IMR-90 (cell line): Measurements from ENCODE around the gene PDLIM4. TPM values are rescaled to one million over a fixed set of nuclear protein-coding genes. Genes with fewer than 3 reads are reported as not detected.
A peak's percentile ranks its signal among the peaks of the same experiment; 100 is the strongest.

ENCODE experiments used
- ATAC-seq: fragments of 200-7000 bp; cut with Tn5 transposase; 2 replicates; pipeline ENCODE4 v1.9.1; 2020; ENCODE audit warnings: low read depth, mild to moderate bottlenecking, moderate library complexity
- BruUV-seq: library from RNA; stranded (reverse); fragments of 400-500 nt; replicated peaks from 2 replicates; lab custom pipeline; 2021; lab: Mats Ljungman, UMichigan
- CTCF ChIA-PET: fragments of 300-600 bp; formaldehyde crosslinking; extraction: SDS; loops from one replicate; lab custom pipeline; 2021; ENCODE audit warnings: antibody characterized with exemption; lab: Yijun Ruan, JAX
- POLR2A ChIA-PET: fragments of 300-600 bp; sonication (Branson Sonifier 250); formaldehyde crosslinking; loops from one replicate; lab custom pipeline; 2022; ENCODE audit warnings: antibody characterized with exemption; ENCODE audit not compliant: unreplicated experiment; lab: Charles Lee
- DNase-seq: peaks from one replicate; pipeline ENCODE4 v3.0.0; 2013
- H2AFZ ChIP-seq: replicated peaks from 2 replicates; pipeline ENCODE3; 2013; ENCODE audit warnings: low read length, mild to moderate bottlenecking; ENCODE audit not compliant: poor library complexity
- H2AK5ac ChIP-seq: 2 replicates; pipeline ENCODE4 v1.6.1; 2013; ENCODE audit warnings: low read depth, low read length, inconsistent platforms
- H2AK9ac ChIP-seq: replicated peaks from 2 replicates; pipeline ENCODE3; 2013; ENCODE audit warnings: mild to moderate bottlenecking, low read depth, low read length, moderate library complexity; ENCODE audit not compliant: poor library complexity
- H2BK120ac ChIP-seq: 2 replicates; pipeline ENCODE4 v1.6.1; 2013; ENCODE audit warnings: low read depth, low read length, inconsistent platforms
- H2BK15ac ChIP-seq: 3 replicates; pipeline ENCODE4 v1.6.1; 2013; ENCODE audit warnings: low read depth, low read length, inconsistent platforms
- H2BK20ac ChIP-seq: 2 replicates; pipeline ENCODE4 v1.6.1; 2013; ENCODE audit warnings: low read depth, mild to moderate bottlenecking, inconsistent platforms, low read length, moderate library complexity
- H2BK5ac ChIP-seq: 2 replicates; pipeline ENCODE4 v1.6.1; 2013; ENCODE audit warnings: mild to moderate bottlenecking, low read depth, low read length, inconsistent platforms; ENCODE audit not compliant: poor library complexity, severe bottlenecking
- H3K14ac ChIP-seq: replicated peaks from 2 replicates; pipeline ENCODE4 v1.6.1; 2013; ENCODE audit warnings: low read depth, low read length, inconsistent platforms
- H3K18ac ChIP-seq: 2 replicates; pipeline ENCODE4 v1.6.1; 2013; ENCODE audit warnings: low read depth, low read length, control low read depth
- H3K23ac ChIP-seq: 2 replicates; pipeline ENCODE4 v1.6.1; 2013; ENCODE audit warnings: low read depth, low read length, inconsistent platforms
- H3K27ac ChIP-seq: 2 replicates; pipeline ENCODE4 v1.5.1; 2013; ENCODE audit warnings: mild to moderate bottlenecking, control low read depth, low read length; ENCODE audit not compliant: insufficient read depth
- H3K27me3 ChIP-seq: 2 replicates; pipeline ENCODE4 v1.6.1; 2013; ENCODE audit warnings: low read length; ENCODE audit not compliant: control insufficient read depth, insufficient read depth
- H3K36me3 ChIP-seq: 2 replicates; pipeline ENCODE4 v1.6.1; 2013; ENCODE audit warnings: low read length, mixed read lengths; ENCODE audit not compliant: control insufficient read depth, insufficient read depth
- H3K4ac ChIP-seq: 2 replicates; pipeline ENCODE4 v1.6.1; 2013; ENCODE audit warnings: low read depth, low read length, inconsistent platforms
- H3K4me1 ChIP-seq: 2 replicates; pipeline ENCODE4 v1.6.1; 2013; ENCODE audit warnings: low read length, mixed read lengths; ENCODE audit not compliant: control insufficient read depth, insufficient read depth
- H3K4me2 ChIP-seq: 2 replicates; pipeline ENCODE4 v1.6.1; 2013; ENCODE audit warnings: low read depth, mild to moderate bottlenecking, control low read depth, low read length, moderate library complexity
- H3K4me3 ChIP-seq: 2 replicates; pipeline ENCODE4 v1.5.1; 2013; ENCODE audit warnings: low read depth, mild to moderate bottlenecking, control low read depth, low read length, moderate library complexity; ENCODE audit not compliant: insufficient read depth
- H3K56ac ChIP-seq: 2 replicates; pipeline ENCODE4 v1.6.1; 2013; ENCODE audit warnings: low read length, inconsistent platforms; ENCODE audit not compliant: insufficient read depth; ENCODE audit errors: extremely low read depth
- H3K79me1 ChIP-seq, 2 experiments: 2 replicates each; pipeline ENCODE4 v1.6.1; 2013; ENCODE audit warnings: low read length in 2 of 2, inconsistent platforms in 1 of 2, low read depth in 1 of 2
- H3K9ac ChIP-seq: 2 replicates; pipeline ENCODE4 v1.6.1; 2013; ENCODE audit warnings: low read depth, low read length, control low read depth
- H3K9me1 ChIP-seq: 2 replicates; pipeline ENCODE4 v1.6.1; 2013; ENCODE audit warnings: low read length, inconsistent platforms; ENCODE audit not compliant: insufficient read depth
- H3K9me3 ChIP-seq: 2 replicates; pipeline ENCODE4 v1.6.1; 2013; ENCODE audit warnings: low read length; ENCODE audit not compliant: control insufficient read depth, insufficient read depth
- H4K20me1 ChIP-seq: 2 replicates; pipeline ENCODE4 v1.6.1; 2013; ENCODE audit warnings: low read length, inconsistent platforms; ENCODE audit not compliant: insufficient read depth
- H4K5ac ChIP-seq: 2 replicates; pipeline ENCODE4 v1.6.1; 2013; ENCODE audit warnings: mild to moderate bottlenecking, low read depth, low read length, control low read depth
- H4K8ac ChIP-seq, 2 experiments: 2 replicates each; pipeline ENCODE4 v1.6.1; 2013; ENCODE audit warnings: low read depth in 2 of 2, low read length in 2 of 2, control low read depth in 1 of 2, inconsistent platforms in 1 of 2
- H4K91ac ChIP-seq: 2 replicates; pipeline ENCODE4 v1.6.1; 2013; ENCODE audit warnings: low read depth, low read length, inconsistent platforms; ENCODE audit not compliant: insufficient read depth
- BHLHE40 ChIP-seq: fragments of 150-350 bp; IDR thresholded peaks from 2 replicates; pipeline ENCODE4 v1.6.1; 2016; ENCODE audit warnings: mild to moderate bottlenecking, low read depth, low read length
- CHD1 ChIP-seq: IDR thresholded peaks from 2 replicates; pipeline ENCODE4 v1.6.1; 2012; ENCODE audit warnings: low read depth, low read length, improper control_type of control experiment
- FOS ChIP-seq: fragments of 150-350 bp; IDR thresholded peaks from 2 replicates; pipeline ENCODE4 v1.6.1; 2016; ENCODE audit warnings: low read depth, low read length
- MXI1 ChIP-seq: IDR thresholded peaks from 2 replicates; pipeline ENCODE4 v1.6.1; 2012; ENCODE audit warnings: low read depth, mild to moderate bottlenecking, low read length, moderate library complexity, borderline replicate concordance
- RAD21 ChIP-seq: IDR thresholded peaks from 2 replicates; pipeline ENCODE4 v1.6.1; 2012; ENCODE audit warnings: low read length, improper control_type of control experiment
- RCOR1 ChIP-seq: IDR thresholded peaks from 2 replicates; pipeline ENCODE4 v1.6.1; 2012; ENCODE audit warnings: mild to moderate bottlenecking, low read length, improper control_type of control experiment; ENCODE audit not compliant: insufficient replicate concordance
- RFX5 ChIP-seq: IDR thresholded peaks from 2 replicates; pipeline ENCODE4 v1.8.0; 2012; ENCODE audit warnings: low read depth, mild to moderate bottlenecking, low read length, moderate library complexity
- SMC3 ChIP-seq: fragments of 150-350 bp; IDR thresholded peaks from 2 replicates; pipeline ENCODE4 v1.6.1; 2016; ENCODE audit warnings: low read depth, mild to moderate bottlenecking, antibody characterized with exemption, low read length, moderate library complexity
- WGBS, 2 experiments: methylation state at CpG; one replicate each; pipeline versions ENCODE4 v1.1.5 to v1.1.7; 2013; ENCODE audit warnings: missing lambda C conversion rate in 2 of 2; ENCODE audit not compliant: insufficient read length in 1 of 2; ENCODE audit errors: extremely low coverage in 2 of 2; 5-methylcytosine and 5-hydroxymethylcytosine counted together
- dilution Hi-C: fragments of 300-500 bp; cut with HindIII; formaldehyde crosslinking; loops from one replicate; pipeline ENCODE4 v1.14.3; 2018; ENCODE audit warnings: low sequenced_read_pairs; ENCODE audit not compliant: unreplicated experiment
- in situ Hi-C: fragments of 300-500 bp; cut with MboI; formaldehyde crosslinking; loops from 3 replicates; pipeline ENCODE4 v1.14.3; 2019; ENCODE audit warnings: low sequenced_read_pairs, inconsistent platforms, mixed read lengths
- intact Hi-C: fragments of 100-400 bp; cut with micrococcal nuclease; formaldehyde crosslinking; loops from 2 replicates; pipeline ENCODE4 v1.10.0; 2022
- polyA plus RNA-seq, 3 experiments: library from polyadenylated mRNA; depleted of rRNA; stranded (reverse); fragments of >200 nt; gene quantifications; 2 replicates each; pipeline ENCODE4 v1.2.3, GENCODE V29; 2012; ENCODE audit warnings: low replicate concordance in 1 of 3
- total RNA-seq: library from RNA; depleted of rRNA; stranded (reverse); fragments of >200 nt; gene quantifications from 2 replicates; pipeline ENCODE4 v1.2.3, GENCODE V29; 2012

The PDLIM4 gene
- total and polyA plus RNA-seq, 2 of the 4 experiments (the other 2 are of a cell fraction) = 61.1 to 214 TPM

DNA sequence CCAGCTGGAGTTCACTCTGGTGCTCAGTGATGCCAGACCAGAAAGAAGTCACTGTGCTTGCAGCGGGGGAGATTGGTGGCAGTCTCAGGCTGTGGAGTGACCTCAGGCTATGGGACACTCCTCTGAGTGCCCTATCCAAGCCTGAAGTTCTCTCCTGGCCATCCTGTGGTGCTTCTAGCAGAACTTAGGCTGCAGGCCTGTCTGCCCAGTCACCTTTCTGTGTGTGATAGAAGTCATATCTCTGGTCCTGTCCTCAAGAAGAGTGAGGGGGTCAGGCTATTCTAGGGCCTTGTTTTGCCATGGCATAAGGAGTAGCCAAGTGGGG lies 9.3 kb downstream of the PDLIM4 start:
- no TSS peak for BruUV-seq
- no peak for ATAC-seq
- Histone ChIP-seq H2AFZ (peak overlapping the region; percentile 11), H3K36me3 (peaks cover 63% of the 10 kb centered on the region), H3K27me3 (no peaks in the 10 kb centered on the region), H2BK5ac (peak overlapping the region; percentile 15), H3K4me2 (no peak overlapping the region), H3K79me1 (peaks cover 25 to 81% of the 10 kb centered on the region in 2 experiments), H3K9ac (no peak overlapping the region), H3K4me3 (no peak overlapping the region), H3K23ac (no peak overlapping the region), H4K91ac (peak overlapping the region; percentile 19; the same call in 1 of the 2 replicates), H3K14ac (no peak overlapping the region), H2BK120ac (no peak overlapping the region; the same call in 1 of the 2 replicates), H4K20me1 (peaks cover 16% of the 10 kb centered on the region), H3K4ac (no peak overlapping the region), H4K5ac (no peak overlapping the region), H3K9me1 (peaks cover 78% of the 10 kb centered on the region), H3K56ac (no peak overlapping the region), H3K4me1 (peaks cover 60% of the 10 kb centered on the region), H3K27ac (no peak overlapping the region), H2BK15ac (0 out of 3 replicates have a peak overlapping the region, but pooled peaks have one; percentile 20), H2AK5ac (peak overlapping the region; percentile 3), H4K8ac (no peak overlapping the region), H2BK20ac (no peak overlapping the region), H3K9me3 (no peaks in the 10 kb centered on the region), H3K18ac (no peak overlapping the region), H2AK9ac (no peak overlapping the region)
- dilution Hi-C loops (no loop called here), intact Hi-C loops (no loop called here), in situ Hi-C loops (no loop called here)
- POLR2A ChIA-PET = no interaction called here
- no peak for TF ChIP-seq FOS
- no peak for TF ChIP-seq RAD21
- TF ChIP-seq RFX5 = no peak
- no peak for TF ChIP-seq RCOR1
- no peak for TF ChIP-seq BHLHE40
- TF ChIP-seq SMC3 = no peak
- no peak for TF ChIP-seq CHD1
- no peak for TF ChIP-seq MXI1
- CTCF ChIA-PET = interaction anchor here (0.6 kb wide), 1 partner anchor 51 kb away, joined by 5 read pairs; no protein-coding TSS in a partner anchor
- DNase-seq = no peak
- WGBS, 2 experiments = no CpG with 5 or more reads among the region's 1 CpG
